ENCODE results near the gene BRCA1.

- no peak for TF ChIP-seq EZH2 (IDR thresholded peaks at IDR 0.05)
- peak in 2 of 3 experiments; percentile 23 to 31; a peak in 2 of 6 replicates for TF ChIP-seq CTCF (IDR thresholded peaks at IDR 0.05 in 2 of 3, conservative IDR thresholded peaks at IDR 0.05 in 1 of 3; ENCODE audit: borderline replicate concordance in 1 of 3, insufficient read depth in 1 of 3, low read depth in 2 of 3, low read length in 2 of 3)
- TF ChIP-seq, protein P1, sequence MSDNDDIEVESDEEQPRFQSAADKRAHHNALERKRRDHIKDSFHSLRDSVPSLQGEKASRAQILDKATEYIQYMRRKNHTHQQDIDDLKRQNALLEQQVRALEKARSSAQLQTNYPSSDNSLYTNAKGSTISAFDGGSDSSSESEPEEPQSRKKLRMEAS (IDR thresholded peaks at IDR 0.05): no peak
- peak; percentile 53; the same call in 1 of the 2 replicates for TF ChIP-seq SIN3A (IDR thresholded peaks at IDR 0.05; ENCODE audit: low read depth)
- TF ChIP-seq POLR2A (IDR thresholded peaks at IDR 0.05; ENCODE audit: borderline replicate concordance, extremely low read depth, insufficient read depth, insufficient read length): no peak
- TF ChIP-seq RAD21 (IDR thresholded peaks at IDR 0.05; ENCODE audit: low read depth): peak; percentile 33; the same call in 1 of the 2 replicates
Measured at GRCh38 chr17:43003542-43004172, 121.5 kb downstream of the BRCA1 start.
